Gastrocnemius medialis (tissue), 4 donors: ENCODE data around the gene GLE1.
"Not testable (repeated sequence)": the region's sequence is repeated elsewhere in the genome, so short reads cannot be mapped to it uniquely, and the experiment has no call there.

ENCODE experiments used
- POLR2A ChIP-seq, 2 donors: fragments of 450-650 bp; IDR thresholded peaks; one replicate each; pipeline ENCODE4 v1.6.1; 2017; ENCODE audit warnings: antibody characterized with exemption in 2 of 2, mild to moderate bottlenecking in 2 of 2, moderate library complexity in 2 of 2
- TF ChIP-seq, protein P1 (sequence below), 5 experiments: fragments of 450-650 bp in 3 of 5; fragments of 200-600 bp in 2 of 5; sonication (generic) in 2 of 5; IDR thresholded peaks in 4 of 5; conservative IDR thresholded peaks in 1 of 5; 1 replicate in 4 of 5; 2 replicates in 1 of 5; pipeline ENCODE4 v1.5.1; 2016 to 2019; ENCODE audit warnings: antibody characterized with exemption in 5 of 5, mild to moderate bottlenecking in 3 of 5, moderate library complexity in 3 of 5

GRCh38 chr9:128505906-128506305 lies 1.4 kb downstream of the GLE1 start:
- TF ChIP-seq, protein P1, sequence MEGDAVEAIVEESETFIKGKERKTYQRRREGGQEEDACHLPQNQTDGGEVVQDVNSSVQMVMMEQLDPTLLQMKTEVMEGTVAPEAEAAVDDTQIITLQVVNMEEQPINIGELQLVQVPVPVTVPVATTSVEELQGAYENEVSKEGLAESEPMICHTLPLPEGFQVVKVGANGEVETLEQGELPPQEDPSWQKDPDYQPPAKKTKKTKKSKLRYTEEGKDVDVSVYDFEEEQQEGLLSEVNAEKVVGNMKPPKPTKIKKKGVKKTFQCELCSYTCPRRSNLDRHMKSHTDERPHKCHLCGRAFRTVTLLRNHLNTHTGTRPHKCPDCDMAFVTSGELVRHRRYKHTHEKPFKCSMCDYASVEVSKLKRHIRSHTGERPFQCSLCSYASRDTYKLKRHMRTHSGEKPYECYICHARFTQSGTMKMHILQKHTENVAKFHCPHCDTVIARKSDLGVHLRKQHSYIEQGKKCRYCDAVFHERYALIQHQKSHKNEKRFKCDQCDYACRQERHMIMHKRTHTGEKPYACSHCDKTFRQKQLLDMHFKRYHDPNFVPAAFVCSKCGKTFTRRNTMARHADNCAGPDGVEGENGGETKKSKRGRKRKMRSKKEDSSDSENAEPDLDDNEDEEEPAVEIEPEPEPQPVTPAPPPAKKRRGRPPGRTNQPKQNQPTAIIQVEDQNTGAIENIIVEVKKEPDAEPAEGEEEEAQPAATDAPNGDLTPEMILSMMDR (IDR thresholded peaks at IDR 0.05 in 4 of 5, conservative IDR thresholded peaks at IDR 0.05 in 1 of 5) = not testable (repeated sequence)
- not testable (repeated sequence) for TF ChIP-seq POLR2A (IDR thresholded peaks at IDR 0.05)
